NT2/D1 (cell line): ENCODE results near the gene TMEM203.

ENCODE experiments used
- DNase-seq: peaks from one replicate; pipeline ENCODE4 v3.0.0-alpha.2; 2011; ENCODE audit warnings: low read depth, low spot score
- H3K27me3 ChIP-seq: 2 replicates; pipeline ENCODE4 v1.6.0; 2011; ENCODE audit warnings: mild to moderate bottlenecking; ENCODE audit not compliant: insufficient read length, insufficient read depth
- H3K36me3 ChIP-seq: 2 replicates; pipeline ENCODE4 v1.6.1; 2011; ENCODE audit warnings: mild to moderate bottlenecking, low read length, mixed read lengths; ENCODE audit not compliant: insufficient read depth, insufficient read length
- H3K4me1 ChIP-seq: 2 replicates; pipeline ENCODE4 v1.5.1; 2011; ENCODE audit not compliant: insufficient read depth, insufficient read length
- H3K4me3 ChIP-seq: 2 replicates; pipeline ENCODE4 v1.5.1; 2011; ENCODE audit warnings: low read depth; ENCODE audit not compliant: insufficient read length
- H3K9ac ChIP-seq: 2 replicates; pipeline ENCODE4 v1.6.0; 2011; ENCODE audit warnings: low read depth; ENCODE audit not compliant: insufficient read length
- H3K9me3 ChIP-seq: 2 replicates; pipeline ENCODE4 v1.5.1; 2011; ENCODE audit warnings: mild to moderate bottlenecking, low read length; ENCODE audit not compliant: insufficient read depth
- SUZ12 ChIP-seq: IDR thresholded peaks from 2 replicates; pipeline ENCODE4 v1.6.1; 2011; ENCODE audit not compliant: insufficient read length, insufficient read depth; ENCODE audit errors: extremely low read depth
- YY1 ChIP-seq: IDR thresholded peaks from 2 replicates; pipeline ENCODE4 v1.6.1; 2011; ENCODE audit not compliant: insufficient read length, insufficient read depth
- ZNF274 ChIP-seq: IDR thresholded peaks from 2 replicates; pipeline ENCODE4 v1.6.1; 2011; ENCODE audit warnings: mild to moderate bottlenecking, low read depth, low read length

Gene TMEM203

DNA sequence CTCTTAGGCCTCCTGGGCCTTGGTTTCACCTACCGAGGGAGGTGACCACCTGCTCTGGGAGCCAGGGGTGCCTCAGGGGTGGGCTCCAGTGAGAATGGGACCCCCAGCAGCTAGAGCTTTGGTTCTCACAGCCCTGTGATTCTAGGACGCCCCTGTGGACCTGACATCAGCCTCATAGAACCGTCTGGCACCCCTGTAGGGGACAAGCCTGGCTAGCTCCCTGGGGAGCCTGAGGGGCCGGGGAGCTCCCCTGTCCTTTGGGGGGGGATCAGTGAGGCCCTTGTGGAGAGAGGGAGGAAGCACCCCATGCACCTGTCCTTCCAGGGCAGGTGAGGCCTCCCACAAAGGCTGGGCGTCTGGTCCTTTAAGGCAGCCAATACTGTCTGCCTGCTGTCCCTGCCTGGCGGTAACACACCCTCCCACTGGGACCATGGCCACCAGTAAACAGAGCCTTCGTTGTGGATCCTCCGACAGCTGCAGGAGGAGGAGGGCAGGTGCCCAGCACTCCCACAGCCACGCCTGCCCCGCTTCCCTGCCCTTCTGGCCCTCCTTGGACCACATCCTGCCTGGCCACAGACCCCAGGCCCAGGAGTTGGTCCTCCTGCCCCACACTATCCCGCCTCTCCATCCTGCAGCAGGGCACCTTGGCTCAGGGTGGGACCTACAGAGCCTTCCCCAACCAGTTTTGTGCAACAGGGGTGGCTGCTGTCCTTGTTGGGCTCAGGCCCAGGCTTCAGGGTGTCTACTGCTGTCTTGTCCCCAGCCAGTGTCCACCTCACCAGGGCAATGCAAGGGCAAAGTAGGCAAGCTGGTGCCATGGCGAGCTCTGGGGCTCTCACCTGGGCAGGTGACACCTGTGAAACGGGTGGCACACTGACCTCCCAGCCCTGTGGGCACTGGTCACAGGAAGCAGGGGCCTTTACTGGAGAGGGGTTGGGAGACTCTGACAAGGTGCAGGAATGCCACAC, 32.6 kb upstream of the TMEM203 start:
- Histone ChIP-seq H3K4me1 (peaks cover 54% of the 10 kb centered on the region), H3K9ac (peak overlapping the region; percentile 65), H3K27me3 (no peaks in the 10 kb centered on the region), H3K9me3 (no peaks in the 10 kb centered on the region), H3K4me3 (no peak overlapping the region), H3K36me3 (peaks cover 28% of the 10 kb centered on the region)
- no peak for DNase-seq
- TF ChIP-seq YY1: no peak
- TF ChIP-seq ZNF274: no peak
- TF ChIP-seq SUZ12: no peak

DNA sequence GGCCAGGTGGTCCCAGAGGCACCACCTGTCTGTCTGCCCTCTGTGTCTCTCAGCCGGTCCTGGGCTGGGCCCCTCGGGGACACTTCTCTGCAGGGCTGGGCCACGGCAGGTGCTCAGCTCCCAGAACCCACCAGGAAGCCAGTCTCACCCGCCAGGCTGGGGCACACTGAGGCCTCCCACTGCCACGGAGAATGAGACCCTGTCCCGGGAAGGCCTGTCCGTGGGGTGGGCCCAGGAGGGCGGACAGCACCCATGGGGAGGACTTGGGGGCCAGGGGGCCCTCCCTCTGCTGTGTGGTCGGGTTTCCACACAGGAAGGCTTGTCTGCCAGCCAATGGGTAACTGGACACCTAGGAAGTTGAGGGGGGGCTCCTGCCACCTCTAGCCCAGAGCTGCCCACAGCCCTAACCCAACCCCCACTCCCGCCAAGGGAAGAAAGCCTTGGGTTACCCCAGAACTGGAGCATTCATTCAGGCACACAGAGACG, 31.5 kb upstream of the TMEM203 start:
- TF ChIP-seq YY1 (no peak), SUZ12 (no peak), ZNF274 (no peak)
- peaks cover 17% of the 10 kb centered on the region for H3K36me3 ChIP-seq
- no peak for DNase-seq
- no peak overlapping the region for H3K4me3 ChIP-seq
- no peaks in the 10 kb centered on the region for H3K9me3 ChIP-seq
- peak overlapping the region; percentile 62 for H3K9ac ChIP-seq
- peaks cover 45% of the 10 kb centered on the region for H3K4me1 ChIP-seq
- no peaks in the 10 kb centered on the region for H3K27me3 ChIP-seq

DNA sequence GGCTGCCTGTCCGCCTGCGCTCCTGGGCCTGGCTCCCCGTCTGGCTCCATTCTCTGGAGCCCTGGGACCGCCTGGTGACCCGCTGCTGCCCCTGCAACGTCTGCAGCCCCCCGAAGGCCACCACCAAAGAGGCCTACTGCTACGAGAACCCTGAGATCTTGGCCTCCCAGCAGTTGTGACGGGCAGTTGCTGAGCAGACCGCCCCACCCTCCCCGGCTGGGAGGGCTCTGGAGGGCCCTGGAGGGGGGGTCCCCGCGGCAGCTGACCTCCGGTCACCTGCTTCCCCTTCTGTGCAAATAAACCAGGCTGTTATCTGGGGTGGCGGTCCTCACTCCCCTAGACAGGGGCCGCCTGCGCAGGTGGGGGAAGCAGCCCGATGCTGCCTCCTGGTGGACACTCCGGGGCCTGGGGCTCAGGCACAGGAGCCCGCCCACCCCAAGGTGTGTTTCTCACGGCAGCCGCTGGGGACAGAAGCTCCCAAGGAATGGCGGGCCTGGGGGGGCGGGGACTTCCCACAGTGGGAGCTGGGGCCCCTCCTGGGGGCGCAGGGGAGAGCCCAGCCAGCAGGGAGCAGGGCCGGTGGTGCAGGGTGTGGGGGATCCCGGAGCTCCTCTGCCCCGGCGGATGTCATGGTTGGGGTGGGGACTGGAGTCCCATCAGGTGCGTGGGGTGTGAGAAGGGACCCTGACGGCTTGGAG, 30.9 kb upstream of the TMEM203 start:
- no peak overlapping the region for H3K4me3 ChIP-seq
- H3K36me3 ChIP-seq: peaks cover 12% of the 10 kb centered on the region
- H3K9ac ChIP-seq: peak overlapping the region; percentile 62
- H3K27me3 ChIP-seq: no peaks in the 10 kb centered on the region
- H3K9me3 ChIP-seq: no peaks in the 10 kb centered on the region
- peak; percentile 78 for DNase-seq
- peaks cover 44% of the 10 kb centered on the region for H3K4me1 ChIP-seq
- TF ChIP-seq ZNF274 (no peak), SUZ12 (no peak), YY1 (no peak)

DNA sequence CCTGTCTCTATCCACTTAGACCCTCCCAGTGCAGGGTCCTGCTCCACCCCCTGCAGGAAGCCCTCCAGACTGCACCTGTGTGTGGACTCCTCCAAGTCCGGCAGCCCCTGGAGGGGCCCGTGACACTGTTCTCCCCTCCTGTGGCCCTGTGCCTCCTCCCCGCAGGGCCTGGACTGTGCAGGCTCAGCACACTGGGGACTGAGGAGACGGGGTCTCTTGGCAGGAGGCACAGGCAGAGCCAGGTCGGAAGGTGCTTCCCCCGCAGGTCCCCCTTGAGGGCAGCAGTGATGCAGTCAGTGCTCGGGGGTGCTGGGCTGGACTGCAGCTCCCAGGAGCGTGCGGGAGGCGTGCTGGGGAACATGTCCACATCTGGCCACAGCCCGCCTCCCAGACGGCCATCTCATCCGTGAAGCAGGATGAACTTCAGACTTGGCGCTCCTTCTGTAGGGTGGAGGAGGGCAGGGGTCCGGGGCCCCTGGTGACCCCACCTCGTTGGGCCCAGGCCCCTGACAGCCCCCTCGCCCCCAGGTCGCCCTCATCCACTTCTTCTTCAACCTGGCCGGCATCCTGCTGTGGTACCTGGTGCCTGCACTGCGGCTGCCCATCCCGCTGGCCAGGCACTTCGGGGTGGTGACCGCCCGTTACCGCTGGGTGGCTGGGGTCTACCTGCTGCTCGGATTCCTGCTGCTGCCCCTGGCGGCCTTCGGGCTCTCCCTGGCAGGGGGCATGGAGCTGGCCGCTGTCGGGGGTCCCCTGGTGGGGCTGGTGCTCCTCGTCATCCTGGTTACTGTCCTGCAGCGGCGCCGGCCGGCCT, 30.2 kb upstream of the TMEM203 start:
- H3K27me3 ChIP-seq: no peaks in the 10 kb centered on the region
- no peak for DNase-seq
- H3K9ac ChIP-seq: peak overlapping the region; percentile 57
- no peak overlapping the region for H3K4me3 ChIP-seq
- H3K36me3 ChIP-seq: peaks cover 12% of the 10 kb centered on the region
- no peaks in the 10 kb centered on the region for H3K9me3 ChIP-seq
- peaks cover 44% of the 10 kb centered on the region for H3K4me1 ChIP-seq
- TF ChIP-seq SUZ12 (no peak), ZNF274 (no peak), YY1 (no peak)

DNA sequence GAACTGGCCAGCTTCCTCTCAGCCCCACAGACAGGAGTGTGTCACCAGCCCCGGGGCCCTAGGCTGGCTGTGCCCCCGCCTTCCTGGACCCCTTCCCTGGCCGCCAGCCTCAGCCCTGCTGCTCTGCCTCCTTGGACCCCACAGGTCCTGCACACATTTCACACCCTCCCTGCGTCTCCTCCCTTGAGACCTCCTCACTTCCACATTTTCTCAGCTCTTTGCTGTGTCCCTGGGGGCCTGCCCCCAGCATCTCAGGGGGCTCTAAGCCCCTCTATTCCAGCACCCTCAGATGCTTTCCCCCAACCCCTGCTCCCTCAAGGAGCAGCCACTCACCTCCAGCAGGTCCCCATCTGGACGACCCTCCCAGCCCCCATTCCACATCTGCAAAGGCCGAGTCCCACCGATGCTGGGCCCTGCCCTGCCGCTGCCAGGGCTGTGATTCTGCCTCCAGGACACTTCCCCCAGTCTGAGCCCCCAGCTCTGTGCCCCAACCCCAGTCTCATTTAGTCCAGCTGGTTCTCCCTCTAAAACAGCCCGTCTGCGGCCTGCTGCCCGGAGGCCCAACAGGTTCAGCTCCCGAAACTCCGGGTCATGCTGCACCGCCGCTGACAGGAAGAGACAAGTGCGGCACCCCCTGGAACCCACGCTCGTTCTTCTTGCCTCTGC, 29.4 kb upstream of the TMEM203 start:
- DNase-seq: no peak
- peaks cover 50% of the 10 kb centered on the region for H3K4me1 ChIP-seq
- peaks cover 12% of the 10 kb centered on the region for H3K36me3 ChIP-seq
- no peaks in the 10 kb centered on the region for H3K9me3 ChIP-seq
- no peaks in the 10 kb centered on the region for H3K27me3 ChIP-seq
- no peak for TF ChIP-seq ZNF274
- TF ChIP-seq SUZ12: no peak
- TF ChIP-seq YY1: no peak
- no peak overlapping the region for H3K4me3 ChIP-seq
- H3K9ac ChIP-seq: peak overlapping the region; percentile 26

DNA sequence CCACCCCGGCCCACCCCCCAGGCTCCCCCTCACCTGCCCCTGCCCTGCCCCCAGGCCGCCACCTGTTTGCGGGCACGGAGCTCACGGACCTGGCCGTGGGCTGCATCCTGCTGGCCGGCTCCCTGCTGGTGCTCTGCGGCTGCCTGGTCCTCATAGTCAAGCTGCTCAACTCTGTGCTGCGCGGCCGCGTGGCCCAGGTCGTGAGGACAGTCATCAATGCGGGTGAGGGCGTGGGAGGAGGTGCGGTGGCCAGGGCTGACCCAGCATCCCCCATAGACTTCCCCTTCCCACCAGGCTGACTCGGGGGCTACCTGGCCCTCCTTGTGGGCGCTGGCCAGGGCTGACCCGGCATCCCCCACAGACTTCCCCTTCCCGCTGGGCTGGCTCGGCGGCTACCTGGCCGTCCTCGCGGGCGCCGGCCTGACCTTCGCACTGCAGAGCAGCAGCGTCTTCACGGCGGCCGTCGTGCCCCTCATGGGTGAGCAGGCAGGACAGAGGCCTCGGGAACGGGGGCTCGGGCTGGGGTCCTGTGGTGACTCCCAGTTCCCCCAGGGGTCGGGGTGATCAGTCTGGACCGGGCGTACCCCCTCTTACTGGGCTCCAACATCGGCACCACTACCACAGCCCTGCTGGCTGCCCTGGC, 28.7 kb upstream of the TMEM203 start:
- Histone ChIP-seq H3K4me3 (no peak overlapping the region), H3K9me3 (no peaks in the 10 kb centered on the region), H3K9ac (peak overlapping the region; percentile 26), H3K36me3 (peaks cover 12% of the 10 kb centered on the region), H3K27me3 (no peaks in the 10 kb centered on the region), H3K4me1 (peaks cover 54% of the 10 kb centered on the region)
- no peak for DNase-seq
- TF ChIP-seq SUZ12: no peak
